Stimulated activated CD4-positive, alpha-beta T cell treated with anti-CD3 and anti-CD28 coated beads, Interleukin-2, amount 100 ng/mL, for 4 hours (primary cell): ENCODE measurements around the gene DGKQ.
"Not testable (repeated sequence)": the region's sequence is repeated elsewhere in the genome, so short reads cannot be mapped to it uniquely, and the experiment has no call there.

Source experiments
- DNase-seq: peaks from one replicate; pipeline ENCODE4 v3.0.0-alpha.2; 2020; ENCODE audit warnings: low read depth

Gene DGKQ

DNA sequence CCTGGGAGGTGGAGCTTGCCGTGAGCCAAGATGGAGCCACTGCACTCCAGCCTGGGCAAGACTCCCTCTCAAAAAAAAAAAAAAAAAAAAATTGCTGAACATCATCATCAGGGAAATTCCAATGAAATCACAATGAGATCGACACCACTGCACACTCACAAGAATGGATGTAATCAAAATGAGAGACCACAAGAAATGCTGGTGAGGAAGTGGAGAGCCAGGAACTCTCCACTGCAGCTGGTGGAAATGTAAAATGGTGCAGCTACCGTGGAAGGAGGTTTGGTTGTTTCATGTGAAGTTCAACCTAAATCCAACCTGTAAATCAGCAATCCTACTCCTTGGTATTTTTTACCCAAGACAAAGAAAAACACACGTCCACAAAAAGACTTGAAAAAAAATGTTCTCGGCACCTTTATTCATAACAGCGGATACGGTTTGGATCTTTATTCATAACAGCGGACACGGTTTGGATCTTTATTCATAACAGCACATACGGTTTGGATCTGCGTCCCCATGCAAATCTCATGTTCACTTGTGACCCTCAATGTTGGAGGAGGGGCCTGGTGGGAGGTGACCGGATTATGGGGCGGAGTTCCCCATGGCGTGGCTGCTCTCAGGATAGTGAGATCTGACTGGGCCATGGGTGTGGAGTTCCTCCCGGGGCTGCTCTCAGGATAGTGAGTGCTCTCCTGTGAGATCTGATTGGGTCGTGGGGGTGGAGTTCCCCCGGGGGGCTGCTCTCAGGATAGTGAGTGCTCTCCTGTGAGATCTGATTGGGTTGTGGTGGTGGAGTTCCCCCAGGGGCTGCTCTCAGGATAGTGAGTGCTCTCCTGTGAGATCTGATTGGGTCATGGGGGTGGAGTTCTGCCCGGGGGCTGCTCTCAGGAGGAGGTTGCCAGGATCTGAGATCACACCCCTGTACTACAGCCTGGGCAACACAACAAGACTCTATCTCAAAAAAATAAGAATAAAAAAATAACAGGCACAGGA lies 49.0 kb downstream of the DGKQ start:
- DNase-seq = no peak

DNA sequence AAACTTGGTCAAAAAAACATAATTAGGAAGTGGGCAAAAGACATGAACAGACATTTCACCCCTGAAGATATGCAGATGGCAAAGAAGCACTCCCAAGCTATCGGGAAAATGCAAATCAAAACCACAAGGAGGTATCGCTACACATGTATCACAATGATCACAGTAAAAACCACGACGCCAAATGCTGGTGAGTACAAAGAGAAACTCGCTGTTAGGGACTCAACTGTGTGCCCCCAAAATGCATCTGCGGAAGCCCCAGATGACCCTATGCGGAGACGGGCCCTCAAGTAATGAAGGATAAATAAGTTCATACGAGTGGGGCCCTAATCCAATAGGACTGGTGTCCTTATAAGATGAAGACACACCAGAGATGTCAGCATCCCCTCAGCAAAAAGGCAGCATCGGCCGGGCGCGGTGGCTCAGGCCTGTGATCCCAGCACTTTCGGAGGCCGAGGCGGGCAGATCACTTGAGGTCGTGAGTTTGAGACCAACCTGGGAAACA lies 51.5 kb downstream of the DGKQ start:
- DNase-seq = no peak

GRCh38 chr4:919004-919680 lies 54.2 kb downstream of the DGKQ start:
- DNase-seq = not testable (repeated sequence)

DNA sequence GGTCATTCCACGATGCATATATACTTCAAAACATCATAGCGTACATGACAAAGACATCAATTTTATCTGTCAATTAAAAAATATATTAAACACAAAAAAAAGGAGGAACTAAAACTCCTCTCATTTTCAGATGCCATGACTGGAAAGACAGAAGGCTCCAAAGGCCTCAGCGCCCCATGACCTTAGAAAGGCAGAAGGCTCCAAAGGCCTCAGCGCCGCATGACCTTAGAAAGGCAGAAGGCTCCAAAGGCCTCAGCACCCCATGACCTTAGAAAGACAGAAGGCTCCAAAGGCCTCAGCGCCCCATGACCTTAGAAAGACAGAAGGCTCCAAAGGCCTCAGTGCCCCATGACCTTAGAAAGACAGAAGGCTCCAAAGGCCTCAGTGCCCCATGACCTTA lies 54.8 kb downstream of the DGKQ start:
- DNase-seq = not testable (repeated sequence)

DNA sequence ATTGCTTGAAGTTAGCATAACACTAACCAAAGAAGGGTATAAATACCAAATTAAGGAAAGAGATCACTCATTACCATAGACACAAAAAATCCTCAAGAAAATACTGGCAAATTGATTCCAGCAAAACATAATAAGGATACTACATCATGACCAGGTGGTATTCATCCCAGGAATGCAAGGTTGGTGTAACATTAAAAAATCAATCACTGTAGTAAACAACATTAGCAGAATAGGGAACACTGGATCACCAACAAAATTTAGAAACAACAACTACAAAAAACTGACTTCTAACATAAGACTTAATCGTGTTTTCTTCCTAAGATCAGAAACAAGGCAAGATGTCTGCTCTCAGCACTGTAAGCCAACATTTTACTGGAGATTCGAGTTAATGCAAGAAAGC lies 55.4 kb downstream of the DGKQ start:
- no peak for DNase-seq

- DNase-seq = no peak
Measured at GRCh38 chr4:917466-917865, 55.9 kb downstream of the DGKQ start.

DNA sequence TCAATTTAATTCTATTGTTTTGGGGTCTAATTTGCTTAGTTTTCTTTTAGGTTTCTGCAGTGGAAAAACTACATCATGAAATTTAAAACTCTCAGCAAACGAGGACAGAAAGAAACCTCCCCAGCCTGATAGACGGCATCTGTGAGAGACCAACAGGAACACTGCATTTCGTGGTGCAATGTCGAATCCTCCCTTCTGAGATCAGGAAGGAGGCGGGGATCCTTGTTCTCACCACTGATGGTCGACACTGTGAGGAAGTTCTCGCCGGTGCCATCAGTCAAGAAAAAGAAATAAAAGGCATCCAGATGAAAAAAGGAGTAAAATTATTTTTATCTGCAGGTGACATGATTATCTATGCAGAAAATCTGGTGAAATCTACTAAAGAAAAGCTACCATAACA lies 57.8 kb downstream of the DGKQ start:
- DNase-seq = no peak

DNA sequence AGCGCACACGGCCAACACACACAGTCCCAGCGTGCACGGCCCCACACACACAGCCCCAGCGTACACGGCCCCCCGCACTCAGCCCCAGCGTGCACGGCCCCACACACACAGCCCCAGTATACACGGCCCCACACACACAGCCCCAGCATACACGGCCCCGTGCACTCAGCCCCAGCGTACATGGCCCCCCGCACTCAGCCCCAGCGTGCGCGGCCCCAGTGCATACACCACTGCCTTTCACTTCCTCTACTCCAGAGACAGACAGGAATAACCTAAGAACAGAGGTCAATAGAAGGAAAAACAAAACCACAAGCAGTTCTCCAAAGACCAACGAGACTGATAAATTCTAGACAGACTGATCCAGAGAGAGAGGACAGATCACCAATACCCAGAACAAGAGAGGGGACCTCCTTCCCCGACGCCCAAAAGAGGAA lies 58.3 kb downstream of the DGKQ start:
- DNase-seq = no peak

DNA sequence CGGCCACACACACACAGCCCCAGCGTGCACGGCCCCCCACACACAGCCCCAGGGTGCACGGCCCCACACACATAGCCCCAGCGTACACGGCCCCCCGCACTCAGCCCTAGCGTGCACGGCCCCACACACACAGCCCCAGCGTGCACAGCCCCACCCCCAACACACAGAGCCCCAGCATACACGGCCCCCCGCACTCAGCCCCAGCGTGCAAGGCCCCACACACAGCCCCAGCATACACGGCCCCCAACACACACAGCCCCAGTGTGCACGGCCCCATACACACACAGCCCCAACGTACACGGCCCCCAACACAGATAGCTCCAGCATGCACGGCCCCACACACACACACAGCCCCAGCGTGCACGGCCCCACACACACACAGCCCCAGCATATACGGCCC lies 58.8 kb downstream of the DGKQ start:
- no peak for DNase-seq

GRCh38 chr4:913280-913618 lies 60.1 kb downstream of the DGKQ start:
- no peak for DNase-seq

DNA sequence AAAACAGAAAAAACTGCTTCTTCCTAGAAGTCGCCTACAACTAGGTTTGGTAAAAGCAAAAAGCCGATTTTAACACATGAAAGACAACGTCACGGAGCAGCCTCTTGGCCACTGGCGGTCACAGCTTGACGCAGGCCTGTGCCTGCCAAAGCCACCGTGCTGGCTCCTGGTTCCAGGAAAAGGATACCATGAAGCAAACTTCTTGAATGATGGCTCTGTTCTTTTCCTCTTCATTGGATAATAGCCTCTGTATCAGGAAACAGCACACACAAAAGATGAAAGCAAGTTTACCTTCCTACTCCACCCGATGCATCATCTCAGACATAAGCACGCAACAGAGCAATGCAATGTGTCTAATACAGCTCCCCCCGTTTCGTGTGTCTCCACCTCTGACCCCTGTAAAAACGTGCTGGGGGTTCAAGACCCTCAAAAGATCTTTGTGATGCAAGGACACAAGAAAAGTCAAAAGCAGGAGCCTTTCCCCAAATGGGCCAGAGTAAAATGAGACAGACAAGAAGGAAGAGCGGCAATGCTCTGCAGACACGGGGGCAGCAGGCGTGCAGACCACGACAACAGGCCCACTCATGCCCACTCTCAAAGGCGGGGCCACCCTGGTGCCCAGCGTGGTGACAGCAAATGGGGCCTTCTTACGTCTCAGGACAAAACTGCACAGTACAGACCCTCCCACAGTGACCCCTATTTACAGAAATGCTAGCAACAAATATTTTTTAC lies 60.7 kb downstream of the DGKQ start:
- DNase-seq = no peak

DNA sequence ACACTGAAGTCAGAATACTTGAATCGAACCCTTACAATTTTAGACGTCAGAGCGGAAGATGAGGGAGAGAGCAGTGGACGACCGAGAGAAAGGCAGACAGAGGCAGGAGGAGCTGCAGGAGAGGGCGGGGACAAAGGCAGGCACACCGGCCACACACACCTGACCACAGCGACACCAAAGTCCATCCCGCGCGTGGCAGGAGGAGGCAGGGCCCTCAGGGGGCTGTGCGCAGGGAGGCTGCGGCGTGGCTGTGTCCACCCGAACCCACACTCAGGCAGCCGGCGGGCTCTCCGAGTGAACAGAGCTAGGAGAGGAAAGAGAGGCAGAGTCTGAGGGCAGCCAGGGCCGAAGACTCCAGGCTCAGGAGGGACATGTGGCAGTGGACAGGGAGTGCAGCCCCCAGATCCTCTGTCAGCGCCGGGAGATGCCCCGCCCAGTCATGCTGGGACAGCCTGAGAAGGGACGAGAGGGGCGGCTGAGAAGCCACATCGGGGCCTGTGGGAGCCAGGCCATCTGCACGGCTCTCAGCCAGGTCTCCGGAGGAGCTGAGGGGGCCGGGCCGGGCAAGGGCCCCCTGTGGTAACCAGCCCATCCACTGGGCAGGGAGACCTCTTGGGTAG lies 61.4 kb downstream of the DGKQ start:
- no peak for DNase-seq

DNA sequence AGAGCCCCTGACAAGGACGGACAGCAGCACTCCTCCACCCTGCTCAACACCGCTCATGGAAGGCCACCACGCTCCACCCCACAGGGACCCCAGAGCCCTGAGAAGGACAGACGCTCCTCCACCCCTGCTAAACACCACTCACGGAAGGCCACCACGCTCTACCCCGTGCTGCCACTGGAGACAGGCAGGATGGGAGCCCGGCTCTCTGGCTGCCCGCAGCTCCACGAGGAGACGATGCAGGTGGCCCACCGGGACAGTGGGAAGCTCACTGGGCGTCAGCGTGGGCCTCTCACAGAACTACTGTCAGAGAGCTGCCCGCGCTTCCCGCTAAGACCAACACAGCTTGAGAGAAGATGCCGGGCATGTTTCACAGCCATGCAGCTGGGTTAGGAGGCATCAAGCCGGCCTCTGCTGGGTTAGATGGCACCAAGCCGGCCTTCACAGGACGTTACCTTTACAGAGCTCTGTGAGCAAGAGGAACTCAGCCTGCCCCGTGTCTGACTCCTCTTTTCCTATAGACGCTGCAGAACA lies 62.1 kb downstream of the DGKQ start:
- no peak for DNase-seq

DNA sequence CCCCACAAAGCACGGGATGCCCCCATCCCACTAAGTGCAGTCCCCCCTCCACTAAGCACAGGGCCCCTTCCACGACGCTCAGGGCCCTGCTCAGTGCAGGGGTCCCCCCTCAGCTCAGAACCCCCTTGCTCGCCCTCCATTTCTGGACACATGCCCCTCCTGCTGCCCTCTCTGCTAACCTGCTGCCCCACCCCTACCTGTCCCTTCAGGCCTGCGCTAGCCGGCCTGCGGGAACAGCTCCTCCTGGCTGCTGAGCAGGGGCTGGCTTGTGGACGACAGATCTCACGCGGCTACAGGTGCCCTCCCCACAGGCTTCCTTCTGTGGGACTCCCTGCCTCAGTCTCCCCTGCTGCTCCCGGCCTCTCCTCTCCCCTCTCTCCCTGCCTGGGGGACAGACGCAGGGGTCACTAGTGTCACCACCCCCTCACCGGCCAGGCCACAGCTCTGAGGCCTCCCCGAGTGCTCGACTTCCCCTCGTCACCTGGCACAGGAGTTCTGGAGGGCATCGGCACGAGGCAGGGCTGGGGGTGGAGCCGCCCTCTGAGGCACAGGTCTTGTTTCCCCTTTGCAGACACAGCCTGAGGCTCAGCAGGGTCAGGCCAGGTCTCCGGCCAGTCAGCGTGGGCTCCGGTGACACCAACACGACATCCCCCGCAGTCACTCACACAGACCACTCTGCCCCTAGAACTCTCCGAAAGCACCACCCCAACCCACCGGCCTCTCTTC lies 62.8 kb downstream of the DGKQ start:
- DNase-seq = no peak

DNA sequence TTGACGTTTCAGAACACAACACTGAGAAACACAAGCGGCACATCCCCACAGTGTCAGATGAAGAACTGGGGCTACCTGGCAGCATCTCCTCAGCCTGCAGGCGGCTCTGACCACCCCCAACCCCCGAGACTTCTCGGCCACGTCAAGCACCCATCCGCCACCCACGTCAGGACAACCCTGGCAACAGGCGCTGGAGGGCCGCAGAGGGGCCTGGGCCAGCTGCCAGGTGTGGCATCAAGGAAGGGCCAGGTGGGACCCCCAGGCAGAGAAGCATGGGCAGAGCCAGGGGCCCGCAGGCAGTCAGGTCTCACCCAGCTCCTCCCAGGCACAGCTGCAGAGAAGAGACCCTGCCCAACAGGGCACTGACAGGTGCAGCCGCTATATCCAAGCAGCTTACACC lies 63.5 kb downstream of the DGKQ start:
- no peak for DNase-seq

DNA sequence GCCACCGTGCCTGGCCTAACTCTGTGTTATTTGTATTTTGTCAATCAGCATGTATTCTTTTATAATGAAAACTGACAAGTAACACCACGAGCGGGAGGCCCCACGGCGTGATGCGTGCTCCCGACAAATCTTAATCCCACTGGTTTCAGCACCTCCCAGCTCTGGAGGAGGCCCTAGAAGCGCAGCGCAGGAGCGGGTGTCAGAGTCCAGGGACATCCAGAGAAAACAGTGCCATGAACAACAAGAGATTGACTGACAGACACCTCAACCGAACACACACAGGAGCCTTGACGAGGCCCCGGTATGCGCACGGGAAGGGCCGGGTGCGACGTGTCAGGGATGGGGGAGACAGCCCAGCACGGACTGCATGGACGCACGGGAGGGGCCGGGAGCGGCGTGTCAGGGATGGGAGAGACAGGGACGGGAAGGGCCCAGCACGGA lies 64.2 kb downstream of the DGKQ start:
- no peak for DNase-seq
